GM18867 (cell line): ENCODE data around the gene CTU2.

ENCODE experiments used
- ATAC-seq: cut with Tn5 transposase; IDR thresholded peaks from one replicate; pipeline ENCODE4 v1.9.1; 2021; ENCODE audit warnings: mild to moderate bottlenecking, moderate library complexity; ENCODE audit not compliant: unreplicated experiment

Gene CTU2

DNA sequence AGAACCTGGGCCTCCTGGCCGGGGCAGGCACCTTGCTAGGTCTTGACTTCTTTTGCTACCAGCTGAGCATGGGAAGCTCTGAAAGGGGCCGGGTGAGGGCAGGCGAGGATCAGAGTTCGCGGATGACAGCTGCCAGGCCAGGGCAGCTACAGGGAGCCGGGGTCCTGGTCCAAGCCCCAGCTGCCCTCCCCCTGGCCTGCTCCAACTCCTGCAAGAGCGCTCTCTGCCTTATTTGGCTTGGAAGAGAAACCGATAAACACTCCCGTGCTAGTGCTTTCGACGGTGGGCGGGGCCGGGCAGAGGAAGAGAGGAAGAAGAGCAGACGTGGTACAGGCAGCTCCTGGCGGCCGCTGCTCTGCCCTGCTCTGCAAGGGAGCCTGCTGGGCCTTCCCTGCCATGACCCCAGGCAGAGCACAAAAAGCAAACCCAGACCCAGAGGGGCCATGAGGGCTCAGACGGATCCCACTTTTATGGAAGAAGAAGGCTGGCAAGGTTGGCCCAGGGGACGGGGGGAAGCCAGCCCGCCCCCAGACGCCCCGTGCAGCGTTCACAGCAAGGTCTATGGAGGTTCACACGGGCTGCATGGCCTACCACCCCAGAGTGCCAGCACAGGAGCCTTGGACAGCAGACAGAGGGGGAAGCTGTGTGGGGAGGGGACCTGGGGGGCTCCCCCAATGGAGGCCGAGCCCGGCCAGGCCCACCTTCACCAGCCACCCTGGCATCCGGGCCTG lies 53.1 kb downstream of the CTU2 start:
- no peak for ATAC-seq

DNA sequence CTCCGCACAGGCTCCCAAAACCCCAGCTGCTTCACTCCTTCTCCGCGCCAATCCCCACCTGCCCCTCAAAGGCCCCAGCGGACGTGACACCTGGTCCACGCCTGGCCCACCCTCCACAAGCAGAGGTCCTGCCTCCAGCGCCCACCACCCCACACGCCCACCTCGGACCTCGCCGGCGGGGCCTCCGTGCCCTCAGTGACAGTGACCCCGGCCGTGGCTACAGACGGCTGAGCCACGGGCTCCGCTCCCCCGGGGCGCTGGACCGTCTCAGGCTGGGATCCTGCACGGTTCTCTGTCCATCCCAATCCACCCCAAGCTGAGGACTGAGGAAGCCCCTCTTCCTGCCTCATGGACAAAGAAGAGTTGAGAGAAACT lies 53.7 kb downstream of the CTU2 start:
- ATAC-seq, result no peak

- no peak for ATAC-seq
These were observed 54.3 kb downstream of the CTU2 start for GRCh38 chr16:88760424-88761142.

DNA sequence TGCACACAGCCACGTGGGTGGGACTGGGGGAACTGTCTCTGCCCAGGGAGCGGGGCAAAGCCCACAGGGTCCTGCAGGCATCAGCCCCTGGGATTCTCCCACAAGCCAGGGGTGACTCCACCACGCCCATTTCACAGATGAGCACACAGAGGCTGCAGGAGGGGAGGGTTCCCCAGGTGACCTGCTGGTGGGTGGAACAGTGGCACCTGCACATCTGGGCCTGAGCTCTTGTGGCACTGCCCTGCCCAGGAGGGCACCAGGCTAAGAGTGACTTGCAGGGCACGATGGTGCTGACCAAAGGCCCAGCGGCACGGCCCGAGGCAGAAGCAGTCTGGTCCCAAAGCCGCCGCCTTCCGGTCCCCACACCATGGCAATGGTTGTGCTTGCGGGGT lies 54.8 kb downstream of the CTU2 start:
- no peak for ATAC-seq

DNA sequence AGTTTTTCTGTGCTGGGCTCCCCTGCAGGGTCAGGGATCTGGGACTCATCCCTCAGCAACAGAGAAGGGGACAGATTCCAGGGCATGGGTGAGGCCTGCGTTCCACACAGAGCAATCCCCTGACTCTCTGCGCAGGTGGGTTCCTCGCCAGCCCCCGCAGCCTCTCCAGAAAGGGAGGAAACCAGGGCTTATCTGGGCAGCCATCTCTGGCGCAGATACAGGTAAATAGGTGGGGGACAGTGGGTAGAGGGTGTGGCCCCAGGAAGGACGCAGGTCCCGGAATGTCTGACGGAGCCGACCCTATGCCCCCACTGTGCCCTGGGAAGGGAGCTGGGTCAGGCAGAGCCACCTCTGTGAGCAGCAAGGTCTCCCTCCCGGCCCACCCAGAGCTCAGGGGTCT lies 55.5 kb downstream of the CTU2 start:
- no peak for ATAC-seq

DNA sequence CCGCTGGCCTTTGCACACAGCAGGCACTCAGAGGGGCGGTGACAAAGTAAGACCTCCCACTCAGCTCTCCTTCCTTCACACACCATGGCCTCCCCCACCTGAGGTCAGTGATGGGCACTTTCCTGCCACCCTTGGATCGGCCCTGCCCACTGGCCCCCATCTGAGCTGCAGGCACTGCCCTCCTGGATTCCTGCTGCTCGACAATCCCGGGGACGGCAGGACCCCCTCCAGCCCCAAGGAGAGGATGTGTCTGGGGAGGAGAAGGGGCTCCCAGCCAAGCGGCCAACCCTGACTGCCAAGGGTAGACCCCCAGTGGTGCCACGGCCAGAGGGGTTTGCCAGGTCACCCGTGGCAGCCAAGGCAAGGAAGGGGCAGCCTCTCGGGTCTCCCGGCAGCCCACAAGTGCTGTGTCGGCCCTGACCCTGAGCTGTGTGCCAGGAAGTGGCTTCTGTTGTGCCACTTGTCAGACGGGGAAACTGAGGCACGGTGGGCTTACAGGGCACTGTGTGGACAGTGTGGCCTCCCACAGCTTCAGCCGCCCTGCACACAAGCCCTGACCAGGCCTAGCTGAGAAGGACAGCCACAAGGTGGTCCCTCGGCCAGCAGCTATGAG lies 56.1 kb downstream of the CTU2 start:
- no peak for ATAC-seq

GRCh38 chr16:88762941-88763340 lies 56.6 kb downstream of the CTU2 start:
- ATAC-seq, result no peak

DNA sequence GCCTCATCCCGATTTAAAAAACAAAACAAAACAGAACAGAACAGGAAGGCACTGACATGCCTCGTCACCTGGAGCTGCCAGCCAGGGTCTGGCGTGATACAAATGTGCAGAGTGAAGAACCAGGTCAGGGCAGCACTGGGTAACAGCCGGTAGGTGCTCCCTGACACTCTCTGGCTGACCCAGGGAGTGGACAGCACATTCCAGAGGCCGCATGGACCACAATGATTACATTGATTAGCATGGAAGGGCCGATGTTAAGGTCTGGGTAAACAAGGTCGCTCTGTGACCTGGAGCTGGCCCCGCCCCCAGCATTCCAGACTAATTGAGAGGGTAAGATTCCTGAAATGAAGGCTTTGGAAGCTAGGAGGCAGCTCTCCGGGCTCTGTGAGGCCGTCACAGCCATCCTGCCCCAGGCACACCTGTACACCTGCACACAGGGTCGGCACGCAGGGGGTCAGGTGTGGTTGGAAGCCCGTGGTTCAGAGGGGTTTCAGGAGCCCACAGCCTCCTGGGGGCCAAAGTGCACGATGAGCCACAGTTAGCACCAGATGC lies 57.3 kb downstream of the CTU2 start:
- ATAC-seq, result no peak

DNA sequence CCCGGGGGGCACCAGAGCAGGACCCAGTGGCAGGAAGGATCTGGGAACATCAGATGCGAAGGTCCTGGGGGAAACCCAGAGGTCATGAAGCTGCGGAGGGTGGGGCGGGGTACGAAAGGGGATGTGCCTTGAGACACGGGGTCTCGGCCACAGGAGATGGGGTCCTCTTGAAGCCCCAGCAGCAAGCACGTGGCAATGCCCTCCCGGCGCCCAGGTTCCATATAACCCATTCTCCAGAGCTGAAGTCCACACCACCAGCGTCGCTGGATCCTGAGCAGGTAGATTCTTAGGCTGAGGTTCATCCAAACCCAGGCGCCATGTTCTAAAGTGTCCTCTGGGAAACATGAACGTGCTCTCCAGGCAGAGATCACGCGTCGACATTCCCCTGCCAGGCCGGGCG lies 57.8 kb downstream of the CTU2 start:
- ATAC-seq, result no peak

DNA sequence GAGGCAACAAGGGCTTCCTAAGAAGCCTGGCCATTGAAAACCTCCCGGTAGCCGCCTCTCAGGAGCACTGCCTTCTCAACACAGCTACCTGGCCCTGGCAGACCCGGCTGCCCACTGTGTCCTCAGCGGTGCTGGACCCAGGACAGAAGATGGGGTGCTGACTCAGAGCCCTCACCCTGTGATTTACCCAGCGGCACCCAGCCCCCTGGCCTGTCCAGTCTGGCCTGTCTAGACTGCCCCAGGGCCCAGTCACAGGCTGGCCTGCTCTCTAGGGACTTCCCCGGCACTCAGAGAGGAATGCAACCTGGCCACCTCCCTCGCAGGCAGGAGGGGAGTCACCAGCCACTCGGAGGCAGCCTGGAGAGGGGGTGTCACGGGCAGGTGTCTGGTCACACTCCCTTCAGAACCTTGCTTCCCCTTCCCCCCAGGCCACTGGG lies 58.6 kb downstream of the CTU2 start:
- ATAC-seq, result no peak
